GM23338 (cell line): ENCODE data around the gene STAM.

Experiments
- CREB1 ChIP-seq: fragments of 250-450 bp; sonication (Bioruptor Pico); IDR thresholded peaks from 2 replicates; pipeline ENCODE4 v1.5.0; 2020; ENCODE audit warnings: low read depth, mild to moderate bottlenecking, moderate library complexity
- CTCF ChIP-seq, 2 experiments: fragments of 200-600 bp in 1 of 2; sonication (generic) in 1 of 2; conservative IDR thresholded peaks; 2 replicates each; pipeline versions ENCODE4 v1.5.1 to v1.6.1; 2016 to 2017; ENCODE audit warnings: antibody characterized with exemption in 2 of 2, low read depth in 2 of 2, mild to moderate bottlenecking in 2 of 2, moderate library complexity in 1 of 2
- ETS1 ChIP-seq: IDR thresholded peaks from 2 replicates; pipeline ENCODE4 v1.6.1; 2016; ENCODE audit warnings: antibody characterized with exemption
- EZH2 ChIP-seq: fragments of 200-600 bp; sonication (generic); IDR thresholded peaks from one replicate; pipeline ENCODE4 v1.8.0; 2017; ENCODE audit warnings: antibody characterized with exemption, mild to moderate bottlenecking, low read depth; ENCODE audit not compliant: unreplicated experiment
- EZH2phosphoT487 ChIP-seq: fragments of 200-600 bp; sonication (generic); IDR thresholded peaks from one replicate; pipeline ENCODE4 v1.8.1; 2018; ENCODE audit warnings: antibody characterized with exemption; ENCODE audit not compliant: unreplicated experiment
- JUNB ChIP-seq: IDR thresholded peaks from one replicate; pipeline ENCODE4 v1.6.1; 2016; ENCODE audit warnings: antibody characterized with exemption; ENCODE audit not compliant: unreplicated experiment
- NANOG ChIP-seq: IDR thresholded peaks from 2 replicates; pipeline ENCODE4 v1.6.1; 2016; ENCODE audit warnings: antibody characterized with exemption, borderline replicate concordance
- POLR2AphosphoS5 ChIP-seq: IDR thresholded peaks from 2 replicates; pipeline ENCODE4 v1.6.1; 2016; ENCODE audit warnings: antibody characterized with exemption, low read depth
- REST ChIP-seq: IDR thresholded peaks from one replicate; pipeline ENCODE4 v1.6.1; 2018; ENCODE audit warnings: antibody characterized with exemption; ENCODE audit not compliant: unreplicated experiment
- ZNF114 ChIP-seq: fragments of 250-450 bp; sonication (Bioruptor Pico); IDR thresholded peaks from 2 replicates; pipeline ENCODE4 v1.5.0; 2020; ENCODE audit warnings: mild to moderate bottlenecking, moderate library complexity
- ZNF331 ChIP-seq: fragments of 250-450 bp; sonication (Bioruptor Pico); IDR thresholded peaks from 2 replicates; pipeline ENCODE4 v1.5.0; 2020; ENCODE audit warnings: low read depth, mild to moderate bottlenecking, moderate library complexity

GRCh38 chr10:17622061-17622460 is 21.9 kb upstream of the STAM start:
- no peak for TF ChIP-seq CTCF (conservative IDR thresholded peaks at IDR 0.05; ENCODE audit: low read depth in 2 of 2)
- no peak for TF ChIP-seq POLR2AphosphoS5
- TF ChIP-seq CREB1 (CRISPR knock-in tag) = no peak
- no peak for TF ChIP-seq EZH2
- no peak for TF ChIP-seq REST
- TF ChIP-seq EZH2phosphoT487 = no peak
- TF ChIP-seq NANOG = no peak
- no peak for TF ChIP-seq ETS1
- no peak for TF ChIP-seq ZNF114
- no peak for TF ChIP-seq ZNF331 (CRISPR knock-in tag)
- no peak for TF ChIP-seq JUNB
